T-cell (primary cell): ENCODE measurements around the gene TCP11. TPM values are rescaled to one million over a fixed set of nuclear protein-coding genes. Genes with fewer than 3 reads are reported as not detected.

Experiments
- ATAC-seq, 4 experiments: fragments of 200-7000 bp in 3 of 4; fragments of 150-1000 bp in 1 of 4; cut with Tn5 transposase; replicated peaks in 1 of 4; 1 replicate in 3 of 4; 2 replicates in 1 of 4; pipeline ENCODE4 v1.10.0; 2021; ENCODE audit warnings: moderate library complexity in 3 of 4, mild to moderate bottlenecking in 2 of 4, moderate number of reproducible peaks in 1 of 4
- CTCF ChIA-PET, 2 donors: fragments of 300-600 bp; sonication (Branson Sonifier 250); formaldehyde crosslinking; loops; one replicate each; lab custom pipeline; 2022; ENCODE audit warnings: antibody characterized with exemption in 2 of 2; lab: Charles Lee
- POLR2A ChIA-PET, 2 donors: fragments of 300-600 bp; sonication (Branson Sonifier 250); formaldehyde crosslinking; loops; one replicate each; lab custom pipeline; 2022; ENCODE audit warnings: antibody characterized with exemption in 2 of 2; lab: Charles Lee
- DNase-seq, 35 experiments: peaks; one replicate each; pipeline versions ENCODE4 v3.0.0 to v3.0.0-alpha.2; 2013 to 2023
- H3K27ac ChIP-seq: one replicate; pipeline ENCODE4 v1.5.1; 2013; ENCODE audit warnings: low read length
- H3K27me3 ChIP-seq, 2 experiments: replicated peaks in 1 of 2; 1 replicate in 1 of 2; 2 replicates in 1 of 2; pipeline versions ENCODE4 v1.6.1 to v1.7.0; 2013; ENCODE audit warnings: low read length in 1 of 2, mixed read lengths in 1 of 2; ENCODE audit not compliant: control insufficient read depth in 2 of 2, insufficient read depth in 2 of 2; ENCODE audit errors: extremely low read depth in 1 of 2
- H3K36me3 ChIP-seq, 2 donors: 1 replicate in 1 of 2; 2 replicates in 1 of 2; pipeline versions ENCODE4 v1.6.1 to v1.7.0; 2013; ENCODE audit warnings: low read length in 1 of 2; ENCODE audit not compliant: control insufficient read depth in 2 of 2, insufficient read depth in 1 of 2; ENCODE audit errors: extremely low read depth in 1 of 2
- H3K4me1 ChIP-seq, 2 experiments: 1 replicate in 1 of 2; 2 replicates in 1 of 2; pipeline versions ENCODE4 v1.6.1 to v1.7.0; 2013; ENCODE audit warnings: low read length in 2 of 2, mixed read lengths in 1 of 2; ENCODE audit not compliant: insufficient read depth in 2 of 2, control insufficient read depth in 1 of 2; ENCODE audit errors: extremely low read depth in 1 of 2
- H3K4me3 ChIP-seq, 2 donors: 1 replicate in 1 of 2; 2 replicates in 1 of 2; pipeline versions ENCODE4 v1.5.1 to v1.7.0; 2013; ENCODE audit warnings: mild to moderate bottlenecking in 2 of 2, low read length in 1 of 2, moderate library complexity in 1 of 2; ENCODE audit not compliant: control insufficient read depth in 1 of 2; ENCODE audit errors: extremely low read depth in 1 of 2
- H3K9me3 ChIP-seq: 2 replicates; pipeline ENCODE4 v1.7.0; 2013
- H3K27ac Mint-ChIP-seq, 2 donors: one replicate each; pipeline ENCODE4 v1.8.0; 2020 to 2021; ENCODE audit warnings: mild to moderate bottlenecking in 2 of 2, mixed read lengths in 2 of 2
- H3K27me3 Mint-ChIP-seq, 2 donors: one replicate each; pipeline ENCODE4 v1.8.0; 2021 to 2022; ENCODE audit warnings: mixed read lengths in 2 of 2
- H3K36me3 Mint-ChIP-seq: one replicate; pipeline ENCODE4 v1.8.0; 2021; ENCODE audit warnings: mixed read lengths
- H3K4me1 Mint-ChIP-seq, 3 donors: one replicate each; pipeline ENCODE4 v1.8.0; 2020 to 2022; ENCODE audit warnings: mixed read lengths in 3 of 3, mild to moderate bottlenecking in 1 of 3
- H3K4me3 Mint-ChIP-seq, 3 donors: one replicate each; pipeline ENCODE4 v1.8.0; 2020 to 2022; ENCODE audit warnings: mild to moderate bottlenecking in 3 of 3, mixed read lengths in 3 of 3, moderate library complexity in 3 of 3
- H3K9me3 Mint-ChIP-seq, 3 donors: one replicate each; pipeline ENCODE4 v1.8.0; 2020 to 2022; ENCODE audit warnings: mixed read lengths in 3 of 3
- WGBS: methylation state at CpG from one replicate; pipeline ENCODE4 v1.1.5; 2013; ENCODE audit warnings: missing lambda C conversion rate; ENCODE audit not compliant: insufficient coverage; 5-methylcytosine and 5-hydroxymethylcytosine counted together
- total RNA-seq, 35 experiments: library from RNA in 6 of 35; stranded (reverse) in 6 of 35; fragments of 120-200 nt in 1 of 35; gene quantifications; one replicate each; pipeline versions ENCODE4 v1.2.1 to v1.2.4 and lab custom pipeline; 2013 to 2026

The TCP11 gene
- total RNA-seq, 5 donors from 2014 or later (not counting 1 experiment from before 2014, with no cell fraction given): not detected

- DNase-seq (no peak), ATAC-seq (no peak)
- H3K4me1 ChIP-seq: no peaks in the 10 kb centered on the region
- H3K27me3 Mint-ChIP-seq: no peaks in the 10 kb centered on the region
- H3K4me3 ChIP-seq: no peak overlapping the region
- H3K4me3 Mint-ChIP-seq: no peak overlapping the region
- no peaks in the 10 kb centered on the region for H3K9me3 Mint-ChIP-seq
- no peak overlapping the region for H3K27ac Mint-ChIP-seq
- H3K27me3 ChIP-seq: no peaks in the 10 kb centered on the region
- H3K9me3 ChIP-seq: no peaks in the 10 kb centered on the region
- WGBS: 96% methylated on average over 13 of the region's 20 CpGs
- peaks cover 6 to 20% of the 10 kb centered on the region in 2 donors for H3K36me3 ChIP-seq
- POLR2A ChIA-PET: no interaction called here
- CTCF ChIA-PET: no interaction called here
- peaks cover 27% of the 10 kb centered on the region for H3K36me3 Mint-ChIP-seq
- no peaks in the 10 kb centered on the region for H3K4me1 Mint-ChIP-seq
- H3K27ac ChIP-seq: no peak overlapping the region
Measured at GRCh38 chr6:35073766-35074471, 67.2 kb downstream of the TCP11 start.

- Histone ChIP-seq H3K36me3 (peaks cover 5 to 14% of the 10 kb centered on the region in 2 donors), H3K4me3 (no peak overlapping the region), H3K4me1 (no peaks in the 10 kb centered on the region), H3K27ac (no peak overlapping the region), H3K27me3 (no peaks in the 10 kb centered on the region), H3K9me3 (no peaks in the 10 kb centered on the region)
- Mint-ChIP-seq H3K9me3 (no peaks in the 10 kb centered on the region), H3K27ac (no peak overlapping the region), H3K4me3 (no peak overlapping the region), H3K27me3 (no peaks in the 10 kb centered on the region), H3K36me3 (peaks cover 30% of the 10 kb centered on the region), H3K4me1 (no peaks in the 10 kb centered on the region)
- 99% methylated on average over 8 of the region's 10 CpGs for WGBS
- ATAC-seq (no peak), DNase-seq (no peak)
- POLR2A ChIA-PET: no interaction called here
- CTCF ChIA-PET: no interaction called here
Measured at GRCh38 chr6:35073211-35073610, 67.9 kb downstream of the TCP11 start.

- Histone ChIP-seq H3K4me3 (no peak overlapping the region), H3K36me3 (peaks cover 5 to 9% of the 10 kb centered on the region in 2 donors), H3K4me1 (no peaks in the 10 kb centered on the region), H3K27ac (no peak overlapping the region), H3K27me3 (no peaks in the 10 kb centered on the region), H3K9me3 (no peaks in the 10 kb centered on the region)
- DNase-seq (no peak), ATAC-seq (no peak)
- 97% methylated on average over 6 of the region's 9 CpGs for WGBS
- Mint-ChIP-seq H3K36me3 (peaks cover 30% of the 10 kb centered on the region), H3K9me3 (no peaks in the 10 kb centered on the region), H3K27ac (no peak overlapping the region), H3K4me1 (no peaks in the 10 kb centered on the region), H3K4me3 (no peak overlapping the region), H3K27me3 (no peaks in the 10 kb centered on the region)
- ChIA-PET CTCF (no interaction called here), POLR2A (no interaction called here)
Measured at GRCh38 chr6:35072698-35073055, 68.5 kb downstream of the TCP11 start.

DNA sequence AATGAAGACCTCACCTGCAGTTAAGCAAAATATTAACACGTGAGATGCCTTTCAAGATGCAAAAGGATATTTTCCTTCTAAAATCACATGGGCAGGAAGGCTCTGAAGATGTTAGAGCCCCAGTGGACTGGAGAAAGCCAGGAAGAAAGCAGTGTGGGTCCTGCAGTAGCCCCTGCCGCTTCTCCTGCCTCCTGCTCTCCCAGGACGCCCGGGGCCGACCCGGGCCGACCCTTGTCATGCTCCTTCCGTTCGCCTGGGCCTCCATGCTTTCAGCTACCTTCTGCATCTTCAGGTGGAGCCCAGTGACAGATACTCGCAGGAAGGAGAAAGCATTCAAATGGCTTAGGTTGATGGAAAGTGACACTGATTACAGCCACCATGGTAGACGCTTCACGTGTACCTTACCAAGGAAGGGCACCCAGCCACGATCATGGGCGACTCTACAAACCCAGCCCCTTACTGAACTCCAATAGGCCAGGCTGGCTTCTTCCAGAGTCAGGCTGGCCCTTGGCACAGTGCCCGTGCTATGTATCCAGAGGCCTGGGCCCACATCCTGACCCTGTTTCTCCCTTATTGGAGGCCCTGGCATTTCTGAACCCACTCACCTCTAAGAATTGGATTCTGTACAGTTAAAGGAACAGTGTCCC is 69.0 kb downstream of the TCP11 start:
- no peaks in the 10 kb centered on the region for H3K27me3 Mint-ChIP-seq
- H3K4me3 ChIP-seq: no peak overlapping the region
- no peaks in the 10 kb centered on the region for H3K9me3 Mint-ChIP-seq
- H3K36me3 Mint-ChIP-seq: peaks cover 31% of the 10 kb centered on the region
- WGBS: 86% methylated on average over 7 of the region's 15 CpGs
- no peaks in the 10 kb centered on the region for H3K27me3 ChIP-seq
- ATAC-seq (no peak), DNase-seq (no peak)
- H3K36me3 ChIP-seq: peaks cover 5 to 9% of the 10 kb centered on the region in 2 donors
- H3K4me3 Mint-ChIP-seq: no peak overlapping the region
- no peaks in the 10 kb centered on the region for H3K9me3 ChIP-seq
- no peaks in the 10 kb centered on the region for H3K4me1 Mint-ChIP-seq
- no peak overlapping the region for H3K27ac Mint-ChIP-seq
- H3K27ac ChIP-seq: no peak overlapping the region
- ChIA-PET POLR2A (no interaction called here), CTCF (no interaction called here)
- H3K4me1 ChIP-seq: no peaks in the 10 kb centered on the region

- Histone ChIP-seq H3K9me3 (no peaks in the 10 kb centered on the region), H3K4me3 (no peak overlapping the region), H3K36me3 (peaks cover 5 to 9% of the 10 kb centered on the region in 2 donors), H3K4me1 (no peaks in the 10 kb centered on the region), H3K27ac (no peak overlapping the region), H3K27me3 (no peaks in the 10 kb centered on the region)
- Mint-ChIP-seq H3K4me3 (no peak overlapping the region), H3K9me3 (no peaks in the 10 kb centered on the region), H3K36me3 (peaks cover 28% of the 10 kb centered on the region), H3K27ac (no peak overlapping the region), H3K4me1 (no peaks in the 10 kb centered on the region), H3K27me3 (no peaks in the 10 kb centered on the region)
- ChIA-PET POLR2A (no interaction called here), CTCF (no interaction called here)
- ATAC-seq: no peak
- WGBS: 98% methylated on average over 6 of the region's 12 CpGs
- no peak for DNase-seq
Measured at GRCh38 chr6:35071347-35071994, 69.7 kb downstream of the TCP11 start.

- ChIA-PET POLR2A (no interaction called here), CTCF (no interaction called here)
- no peaks in the 10 kb centered on the region for H3K9me3 ChIP-seq
- no peak overlapping the region for H3K4me3 Mint-ChIP-seq
- H3K27me3 Mint-ChIP-seq: no peaks in the 10 kb centered on the region
- no peaks in the 10 kb centered on the region for H3K9me3 Mint-ChIP-seq
- peaks cover 5 to 18% of the 10 kb centered on the region in 2 donors for H3K36me3 ChIP-seq
- H3K36me3 Mint-ChIP-seq: peaks cover 33% of the 10 kb centered on the region
- H3K27ac ChIP-seq: no peak overlapping the region
- no peak overlapping the region for H3K27ac Mint-ChIP-seq
- no peaks in the 10 kb centered on the region for H3K27me3 ChIP-seq
- H3K4me1 ChIP-seq: no peaks in the 10 kb centered on the region
- WGBS: 100% methylated on average over 1 of the region's 2 CpGs
- H3K4me3 ChIP-seq: no peak overlapping the region
- ATAC-seq (no peak), DNase-seq (no peak)
- H3K4me1 Mint-ChIP-seq: no peaks in the 10 kb centered on the region
Measured at GRCh38 chr6:35070111-35070510, 71.0 kb downstream of the TCP11 start.
